COR-L47 (cell line): ENCODE results near the gene CRACR2B.

Experiments used
- DNase-seq: peaks from one replicate; lab custom pipeline; 2025; lab: John Stamatoyannopoulos, UW

CRACR2B gene

DNA sequence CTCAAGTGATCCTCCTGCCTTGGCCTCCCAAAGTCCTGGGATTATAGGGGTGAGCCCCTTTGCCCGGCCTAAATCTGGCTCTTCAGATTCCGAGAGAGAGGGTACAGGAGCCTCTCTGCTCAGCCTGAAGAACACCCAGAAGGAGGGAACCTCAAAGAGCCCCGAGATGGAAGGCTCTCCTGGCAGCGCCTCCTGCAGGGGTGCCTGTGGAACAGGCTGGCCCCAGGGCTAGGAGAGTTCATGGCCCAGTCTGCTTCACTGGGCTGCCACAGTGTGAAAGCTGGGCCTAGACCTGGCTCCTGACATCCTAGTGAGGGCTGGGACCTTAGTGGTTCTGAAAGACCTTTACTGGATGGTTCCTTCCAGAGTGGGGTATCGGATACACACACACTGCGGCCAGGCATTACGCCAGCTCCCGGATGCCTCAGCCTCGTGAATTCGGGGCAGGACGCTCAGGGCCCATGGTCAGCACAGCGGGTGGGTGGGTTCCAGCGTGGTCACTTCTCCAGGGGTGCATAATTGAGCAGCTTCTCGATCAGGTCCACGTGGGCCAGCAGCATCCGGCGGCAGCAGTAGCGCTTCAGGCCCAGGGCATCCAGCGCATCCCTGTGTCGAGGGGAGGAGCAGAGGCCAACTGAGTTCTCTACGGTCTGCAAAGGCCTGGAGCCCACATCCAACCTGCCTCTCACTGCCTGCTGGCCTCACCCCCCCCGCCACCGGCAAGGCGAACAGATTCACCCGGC is 12.3 kb downstream of the CRACR2B start:
- DNase-seq, result no peak

DNA sequence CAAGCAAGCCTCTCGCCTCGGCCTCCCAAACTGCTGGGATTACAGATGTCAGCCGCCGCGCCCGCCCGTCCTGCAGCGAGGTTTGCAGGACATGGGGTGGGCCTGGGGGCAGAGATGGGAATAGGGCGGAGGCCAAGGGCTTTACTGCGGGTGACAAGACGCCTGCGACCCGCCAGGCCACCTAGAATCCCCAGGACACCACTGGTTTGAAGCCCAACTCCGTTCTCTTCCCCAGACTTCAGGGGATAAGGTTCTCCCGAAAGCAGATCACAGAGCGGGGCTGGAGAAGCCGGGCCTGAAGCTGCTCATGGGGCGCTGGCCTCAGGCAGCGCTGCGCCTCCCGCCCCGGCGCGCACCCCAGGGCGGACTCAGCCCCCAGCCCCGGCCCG is 14.3 kb downstream of the CRACR2B start:
- DNase-seq, result no peak

DNA sequence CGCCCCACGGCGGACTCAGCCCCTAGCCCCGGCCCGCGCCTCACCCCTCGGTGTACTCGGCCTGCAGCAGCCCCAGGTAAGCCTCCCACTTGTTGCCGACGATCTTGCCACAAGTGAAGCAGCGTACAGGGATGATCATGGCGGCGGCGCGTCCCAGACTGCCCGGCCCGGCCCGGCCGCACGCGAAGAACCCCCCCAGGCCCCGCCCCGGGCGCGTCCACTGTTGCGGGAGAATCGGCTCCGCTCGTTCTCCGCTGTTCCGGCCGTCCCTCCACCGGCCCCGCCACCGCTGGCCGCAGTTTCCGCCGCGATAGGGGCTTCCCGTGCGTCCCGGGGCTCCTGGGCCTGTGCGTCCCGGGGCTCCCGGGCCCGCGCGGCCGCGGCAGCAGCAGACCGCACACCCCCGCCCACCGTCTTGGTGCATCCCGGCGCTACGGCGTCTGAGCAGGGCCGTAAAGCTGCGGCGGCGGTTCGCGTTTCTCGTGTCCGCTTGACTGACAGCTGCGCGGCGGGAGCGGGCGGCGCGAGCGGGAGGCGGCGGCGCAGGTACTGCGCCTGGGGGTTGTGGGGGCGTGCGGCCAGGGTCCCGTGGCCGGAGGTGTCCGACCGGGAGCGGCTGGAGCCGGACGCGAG is 14.8 kb downstream of the CRACR2B start, which contains the start of the genes POLR2L and TSPAN4:
Gene POLR2L (minus strand): TSS at position 160 of the 633 bp plus-strand sequence. CDS start 21 bp downstream, at position 139.
Gene TSPAN4 (plus strand): TSS at position 483 of the 633 bp plus-strand sequence. CDS start 7,453 bp downstream, outside the sequence.
- DNase-seq, result peak; percentile 92

DNA sequence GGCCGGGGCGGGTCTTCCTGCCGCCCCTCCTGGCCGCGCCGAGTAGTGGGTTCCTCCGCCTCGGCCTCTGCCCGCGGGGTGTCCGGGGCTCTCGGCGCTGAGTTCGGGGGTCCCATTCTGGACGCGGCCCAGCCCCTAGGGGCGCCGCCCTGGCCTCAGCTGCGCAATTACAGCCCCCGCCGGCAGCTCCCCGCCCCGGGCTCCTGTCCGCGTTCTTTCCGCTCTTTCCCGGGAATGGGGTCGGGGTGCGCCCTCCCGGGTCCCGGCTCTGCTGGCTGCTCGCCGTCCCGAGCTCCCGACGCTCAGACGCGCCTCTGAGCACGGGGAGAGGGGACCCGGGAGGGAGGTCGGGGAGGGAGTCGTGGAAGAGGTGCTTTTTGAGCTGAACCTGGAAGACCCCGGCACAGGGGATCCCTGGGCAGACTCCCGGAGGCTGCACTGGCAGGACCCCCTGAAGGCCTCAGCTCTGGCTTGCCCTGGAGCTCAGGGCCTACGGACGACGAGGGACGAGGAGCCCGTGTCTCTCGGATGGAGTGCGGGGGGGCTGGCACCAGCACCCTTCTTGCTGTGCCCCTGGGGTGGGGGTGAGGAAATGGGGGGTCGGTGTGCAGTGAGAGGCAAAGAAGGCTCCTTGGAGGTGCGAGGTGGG is 15.5 kb downstream of the CRACR2B start:
- DNase-seq, result no peak

DNA sequence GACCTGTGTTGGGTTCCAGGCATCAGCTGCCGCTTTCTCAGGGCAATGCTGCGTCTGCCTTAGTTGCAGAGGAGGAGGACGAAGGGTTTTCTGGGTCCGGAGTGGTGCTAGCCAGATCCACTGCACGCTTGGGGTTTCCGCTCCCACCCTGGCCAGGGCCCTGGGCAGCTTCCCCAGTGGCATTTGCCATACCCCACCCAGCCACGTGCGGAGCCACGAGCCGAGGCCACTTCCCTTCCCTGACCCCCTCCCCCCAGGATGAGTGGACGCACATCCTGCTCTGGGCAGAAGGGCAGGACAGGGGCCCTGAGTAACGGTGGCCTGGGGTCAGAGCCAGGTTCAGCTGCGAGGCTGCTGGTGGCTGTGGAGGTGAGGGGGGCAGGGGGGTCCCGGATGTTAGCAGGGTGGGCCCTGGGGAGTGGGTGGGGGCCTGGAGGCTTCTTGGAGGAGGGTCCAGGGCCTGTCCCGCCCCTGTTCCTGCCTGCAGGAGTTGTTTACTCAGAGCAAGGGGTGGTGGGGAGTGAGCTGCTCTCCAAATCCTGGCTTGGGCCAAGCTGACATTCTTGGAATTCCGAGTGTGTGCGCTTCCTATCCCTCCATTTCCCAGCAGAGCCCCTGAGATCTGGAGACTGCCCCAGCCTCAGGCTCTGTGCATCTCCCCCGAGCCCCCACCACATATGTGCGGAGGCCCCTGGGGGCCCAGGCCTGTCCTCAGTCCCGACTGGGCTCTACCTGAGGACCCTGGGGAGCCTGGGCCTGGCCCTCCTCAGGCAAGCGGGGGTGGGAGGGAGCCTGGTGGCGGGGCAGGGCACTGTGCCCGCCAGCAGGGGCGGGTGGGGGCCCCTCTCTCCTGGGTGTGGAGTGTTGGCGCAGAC is 16.3 kb downstream of the CRACR2B start:
- no peak for DNase-seq

DNA sequence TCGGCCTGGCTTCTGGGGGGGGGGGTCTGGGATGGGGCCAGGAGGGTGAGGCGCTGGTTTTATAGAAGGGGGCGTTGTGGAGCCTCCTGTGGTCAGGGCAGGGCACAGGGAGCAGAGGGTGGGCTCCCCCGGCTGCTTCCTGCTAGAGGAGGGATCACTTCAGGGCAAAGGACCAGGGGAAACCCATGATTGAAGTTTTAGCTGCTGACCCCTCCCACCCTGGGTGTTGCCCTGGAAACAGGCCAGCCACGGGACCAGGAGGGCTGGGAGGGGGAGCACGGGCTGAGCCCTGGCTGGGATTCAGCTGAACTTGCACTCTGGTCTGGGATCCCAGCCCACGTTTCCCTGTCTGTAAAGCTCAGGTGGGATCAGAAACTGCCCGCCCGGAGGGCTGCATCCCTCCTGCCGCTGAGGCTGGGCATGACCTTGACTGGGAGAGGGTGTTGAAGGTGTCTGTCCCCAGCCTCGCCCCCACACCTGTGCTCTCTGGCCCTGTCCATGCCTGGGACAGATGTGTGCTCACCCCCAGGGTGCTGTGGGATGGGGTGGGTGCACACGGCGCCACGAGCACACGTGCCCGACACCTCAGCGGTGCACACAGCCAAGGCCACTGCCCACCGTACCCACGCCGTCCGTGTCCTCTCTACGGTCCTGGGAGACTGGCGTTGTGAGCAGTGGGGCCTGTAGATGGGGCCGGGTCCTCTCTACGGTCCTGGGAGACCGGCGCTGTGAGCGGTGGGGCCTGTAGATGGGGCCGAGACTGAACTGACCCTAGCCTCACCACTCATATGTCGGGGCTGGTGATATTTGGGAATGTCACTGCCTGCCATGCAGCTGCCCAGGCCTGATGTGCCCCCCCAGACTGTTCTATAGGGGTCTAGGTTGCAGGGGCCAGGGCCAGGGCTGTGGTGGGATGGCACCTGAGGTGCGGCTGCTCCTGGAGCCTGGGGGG is 17.2 kb downstream of the CRACR2B start:
- DNase-seq, result no peak

DNA sequence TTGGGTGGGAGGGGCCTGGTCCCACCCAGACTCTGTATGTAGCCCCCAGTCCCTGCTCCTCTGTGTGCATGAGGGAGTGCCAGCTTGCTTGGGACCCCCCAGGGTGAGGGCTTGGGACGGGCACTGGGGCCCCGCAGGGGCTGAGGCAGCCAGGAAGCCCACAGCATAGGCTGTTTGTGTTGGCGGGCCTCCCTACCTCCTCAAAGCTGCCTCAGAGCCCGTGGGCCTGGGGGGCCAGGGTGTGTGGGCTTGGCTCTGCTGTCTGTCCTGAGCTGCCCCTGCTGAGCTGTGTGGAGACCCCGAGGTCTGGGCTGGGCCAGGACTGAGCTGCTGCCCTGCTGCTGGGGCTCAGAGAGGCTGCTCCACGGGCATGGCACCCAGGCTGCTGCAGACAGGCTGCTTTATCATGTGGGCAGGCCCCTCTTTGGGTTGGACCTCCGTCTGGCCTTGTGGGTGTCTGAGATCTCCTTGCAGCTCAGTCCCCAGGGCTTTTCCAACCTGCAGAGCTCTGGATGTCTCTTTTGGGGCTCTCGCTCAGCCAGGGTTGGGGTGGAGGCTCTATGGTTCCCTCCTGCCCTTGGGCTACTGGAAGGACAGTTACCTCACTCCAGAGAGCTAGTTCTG is 18.3 kb downstream of the CRACR2B start:
- DNase-seq, result no peak

DNA sequence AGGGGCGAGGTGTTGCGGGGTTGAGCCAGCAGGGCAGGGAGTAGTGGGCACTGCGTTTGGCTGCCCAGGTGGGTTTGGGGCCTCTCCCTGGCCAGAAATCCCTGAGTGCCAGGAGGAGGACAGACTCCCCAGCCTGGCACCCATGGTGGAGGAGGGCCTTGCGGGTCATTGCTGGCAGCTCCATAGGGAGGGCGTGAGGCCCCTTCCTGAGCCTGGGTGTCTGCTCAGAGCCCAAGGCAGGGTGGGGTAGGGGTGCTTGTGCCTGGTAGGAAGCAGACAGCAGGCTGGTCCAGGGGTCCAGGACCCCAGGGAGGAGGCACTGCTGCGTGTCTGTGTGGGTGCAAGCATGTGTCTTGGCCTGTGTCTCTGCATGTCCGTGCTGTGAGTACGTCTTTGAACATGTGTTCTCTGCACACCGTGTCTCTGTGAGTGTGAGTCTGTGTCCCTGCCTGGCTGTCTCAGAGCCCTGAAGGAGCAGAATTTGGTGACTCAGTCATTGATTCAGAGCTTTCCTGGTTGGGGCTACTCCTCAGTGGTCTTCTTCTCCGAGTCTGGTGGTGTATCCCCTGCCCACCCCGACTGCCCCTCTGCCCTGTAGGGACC is 18.9 kb downstream of the CRACR2B start:
- DNase-seq, result no peak

DNA sequence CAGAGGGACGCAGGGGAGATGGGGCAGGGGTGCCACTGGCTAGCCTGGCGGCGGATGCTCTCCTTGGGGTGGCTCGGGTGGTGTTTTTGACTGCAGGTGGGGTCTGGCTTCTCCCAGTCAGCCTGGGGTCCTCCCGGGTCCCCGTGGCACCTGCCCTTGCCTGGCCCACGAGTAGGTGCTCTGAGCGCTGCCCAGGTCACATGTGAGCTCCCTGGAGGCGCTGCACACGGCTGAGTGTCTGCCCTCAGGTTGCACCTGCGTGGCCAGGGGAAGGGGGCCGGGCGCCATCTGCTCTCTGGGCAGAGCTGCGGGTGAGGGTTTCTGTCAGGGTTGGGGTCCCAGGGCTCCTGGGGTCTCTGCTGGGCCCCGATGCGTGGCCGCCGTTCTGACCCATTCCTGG is 20.2 kb downstream of the CRACR2B start:
- no peak for DNase-seq

DNA sequence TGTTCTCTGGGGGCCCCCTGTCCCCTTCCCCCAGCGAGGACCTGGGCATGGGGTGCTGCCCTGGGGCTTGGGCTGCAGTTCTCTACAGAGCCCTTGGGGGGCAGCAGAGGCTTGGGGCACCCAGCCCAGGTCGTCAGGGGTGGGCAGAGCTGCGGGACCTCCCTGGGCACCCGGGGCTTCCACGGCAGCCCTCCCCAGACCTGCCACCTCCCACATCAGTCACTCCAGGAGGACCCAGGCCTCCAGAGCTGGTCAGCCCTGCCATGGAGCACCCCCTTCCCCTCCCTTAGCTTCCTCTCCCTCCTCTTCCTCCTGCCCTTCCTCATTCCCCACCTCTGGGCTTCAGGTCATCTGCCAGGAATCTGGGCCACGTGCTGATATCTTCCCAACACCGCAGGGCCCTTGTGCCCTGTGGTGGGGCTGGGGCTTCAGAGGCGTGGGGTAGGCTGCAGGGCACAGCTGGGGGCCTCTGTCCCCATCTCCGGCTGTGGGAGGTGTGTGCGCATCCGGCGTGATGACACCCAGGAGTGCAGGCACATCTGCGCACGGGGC is 20.7 kb downstream of the CRACR2B start:
- peak; percentile 52 for DNase-seq

DNA sequence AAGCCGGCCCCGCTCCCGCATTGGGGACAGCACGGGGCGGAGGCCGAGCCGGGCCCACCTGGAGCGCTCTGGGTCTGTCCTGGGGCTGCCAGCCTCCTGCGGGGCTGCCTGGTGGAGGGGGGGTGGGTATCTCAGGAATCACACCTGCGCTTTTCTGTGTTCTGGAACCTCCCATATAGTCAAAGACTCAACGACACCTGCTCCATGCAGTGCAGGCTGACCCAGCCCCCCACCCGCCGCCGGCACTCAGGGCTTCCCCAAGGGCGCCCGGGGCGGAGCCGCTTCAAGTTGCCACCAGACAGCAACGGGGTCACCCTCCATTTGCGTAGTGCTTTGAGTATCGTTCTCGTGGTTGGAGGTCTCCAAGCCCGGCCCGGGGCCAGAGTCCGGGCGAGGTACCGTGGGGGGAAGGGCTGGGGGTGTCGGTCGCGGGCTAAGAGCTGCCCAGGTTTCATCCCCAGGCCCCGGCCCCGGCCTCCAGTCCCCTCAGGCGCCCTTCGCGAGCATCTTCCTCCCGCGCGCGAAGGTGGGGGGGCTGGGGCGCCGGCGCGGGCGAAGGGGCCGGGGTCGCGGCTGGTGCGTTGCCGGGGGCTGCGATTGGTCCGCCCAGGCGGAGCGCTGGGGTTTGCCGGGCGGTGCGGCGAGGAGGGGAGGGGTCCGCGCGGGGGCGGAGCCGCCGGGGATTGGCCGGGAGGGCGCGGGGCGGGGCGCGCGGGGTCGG is 21.5 kb downstream of the CRACR2B start:
- peak; percentile 53 for DNase-seq

DNA sequence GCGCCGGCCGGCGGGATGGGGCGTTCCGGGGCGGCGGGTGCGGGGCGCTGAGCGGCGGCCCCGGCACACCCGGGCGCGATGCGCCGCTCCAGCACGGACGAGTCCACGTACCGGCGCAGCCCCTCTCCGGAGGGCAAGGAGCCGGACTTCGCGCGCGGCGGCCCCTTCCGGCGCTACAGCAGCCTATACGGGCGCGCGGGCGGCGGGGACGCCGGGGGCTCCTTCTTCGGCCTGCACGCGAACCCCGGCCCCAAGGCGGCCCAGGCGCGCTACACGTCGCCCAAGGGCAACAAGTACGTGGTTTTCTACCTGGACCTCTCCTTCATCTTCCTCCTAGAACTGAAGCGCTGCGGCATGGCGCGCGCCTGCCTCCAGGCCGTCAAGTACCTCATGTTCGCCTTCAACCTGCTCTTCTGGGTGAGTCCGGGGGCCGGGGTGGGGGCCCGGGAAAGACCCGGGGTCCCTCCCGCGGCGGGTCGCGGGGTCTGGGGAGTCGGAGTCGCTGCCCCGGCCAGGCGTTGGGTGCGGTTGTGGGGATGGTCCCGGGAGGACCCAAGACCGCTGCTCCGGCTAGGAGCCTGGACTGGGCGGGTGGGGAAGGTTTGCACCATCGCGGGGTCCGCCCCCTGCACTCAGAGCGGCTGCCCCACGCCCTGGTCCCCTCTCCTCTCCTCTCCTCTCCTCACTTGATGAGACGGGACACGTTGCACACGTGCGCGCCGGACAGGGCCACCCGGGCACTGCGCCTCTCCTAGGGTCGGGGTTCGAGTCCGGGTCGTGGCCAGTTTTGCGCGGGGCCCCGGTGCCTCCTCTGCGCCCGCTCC is 22.4 kb downstream of the CRACR2B start:
- no peak for DNase-seq

DNA sequence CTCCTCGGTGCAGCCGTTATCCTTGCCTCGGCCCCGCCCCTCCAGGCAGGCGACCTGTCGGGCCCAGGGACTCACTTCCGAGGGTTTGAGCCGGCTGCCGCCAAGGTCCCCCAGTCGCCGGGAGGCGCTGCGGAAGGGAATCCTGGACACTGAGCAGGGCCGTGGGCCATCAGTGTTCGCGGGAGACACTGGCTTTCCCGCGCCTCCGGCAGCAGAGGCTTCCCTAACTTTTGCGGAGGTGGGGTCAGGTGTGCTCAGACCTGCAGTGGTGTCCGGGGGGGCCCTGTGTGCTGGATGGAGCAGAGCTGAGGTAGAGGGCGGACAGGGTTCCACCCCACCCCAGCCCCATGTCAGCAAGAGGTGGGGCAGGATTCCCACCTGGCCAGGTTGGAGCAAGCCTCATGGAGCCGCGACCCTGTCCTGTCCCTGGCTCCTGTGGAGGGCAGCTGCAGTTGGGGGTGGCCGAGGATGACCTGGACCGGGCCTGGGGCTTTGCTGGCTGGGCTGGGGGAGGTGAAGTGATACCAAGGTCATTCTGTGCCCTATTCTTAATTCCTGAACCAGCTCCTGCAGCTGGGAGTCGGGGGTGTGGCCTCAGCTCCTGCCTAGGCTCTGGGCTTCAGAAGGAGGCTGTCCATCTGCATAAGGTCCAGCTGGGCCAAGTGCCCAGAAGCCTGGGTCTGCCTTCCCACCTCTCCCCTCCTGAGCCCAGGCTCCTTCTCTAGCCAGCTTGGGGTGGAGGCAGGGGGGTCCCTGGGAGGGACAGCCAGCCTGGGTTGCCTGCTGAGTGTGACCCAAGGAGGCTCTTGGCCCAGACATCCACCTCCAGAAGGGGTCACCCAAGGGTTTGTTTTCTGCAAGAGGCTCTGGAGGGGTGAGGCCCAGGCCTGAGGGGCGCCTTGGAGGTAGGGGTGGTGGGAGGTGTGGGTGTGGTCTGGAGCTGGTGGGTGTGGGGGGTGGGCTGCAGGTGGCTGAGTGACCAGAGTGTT is 23.4 kb downstream of the CRACR2B start:
- no peak for DNase-seq

DNA sequence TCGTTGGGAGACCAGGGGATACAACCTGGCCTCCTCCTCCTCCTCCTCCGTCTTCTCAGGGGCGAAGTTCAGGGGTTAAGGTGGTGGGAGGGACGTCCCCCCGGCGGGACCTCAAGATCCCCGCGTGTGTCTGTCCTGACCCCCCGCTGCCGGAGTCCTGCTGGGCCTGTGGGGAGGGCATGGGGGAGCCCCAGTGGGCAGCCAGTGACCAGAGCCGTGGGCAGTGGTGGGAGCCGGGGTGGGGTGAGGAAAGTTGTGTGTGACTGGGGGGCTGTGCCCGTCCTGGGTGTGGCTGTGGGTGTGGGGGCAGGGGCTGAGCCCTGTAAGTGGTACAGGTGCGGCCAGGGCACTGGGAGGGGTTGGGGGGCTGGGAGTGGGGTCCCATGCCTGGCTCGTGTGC is 25.0 kb downstream of the CRACR2B start:
- no peak for DNase-seq

DNA sequence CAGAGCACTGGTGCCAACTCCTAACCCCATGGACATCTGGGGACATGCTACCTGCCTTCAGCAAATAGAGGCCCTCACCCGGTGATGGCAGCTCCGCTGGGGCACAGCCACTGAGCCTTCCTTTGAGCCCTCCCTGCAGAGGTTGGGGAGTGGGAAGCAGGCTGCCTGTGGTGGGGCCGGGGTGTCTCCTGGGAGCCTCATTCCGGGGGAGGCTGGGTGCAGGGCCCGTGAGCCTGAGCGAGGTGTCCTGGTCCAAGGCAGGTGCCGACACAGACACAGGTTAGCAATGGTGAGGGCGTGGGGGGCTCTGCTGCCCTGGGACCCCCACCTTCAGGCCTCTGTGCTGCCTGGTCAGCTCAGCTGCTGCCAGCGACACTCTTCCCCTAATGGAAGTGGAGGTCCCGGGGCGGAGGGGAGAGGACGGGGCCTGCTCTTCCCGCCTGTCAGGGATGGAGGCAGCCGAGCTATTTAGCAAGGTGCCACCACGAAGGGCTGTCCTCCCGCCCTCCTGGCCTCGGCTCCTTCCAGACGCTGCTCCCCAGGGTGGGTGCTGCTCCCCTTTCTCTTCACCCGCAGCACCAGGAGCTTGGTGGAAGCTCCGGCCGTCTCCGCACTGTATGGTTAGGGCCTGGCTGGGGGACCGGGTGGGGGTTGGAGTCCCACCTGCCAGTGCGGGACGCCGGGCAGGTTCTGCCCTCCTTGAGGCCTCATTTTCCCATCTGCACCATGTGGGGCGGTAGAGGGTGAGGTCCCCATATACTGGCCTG is 26.1 kb downstream of the CRACR2B start:
- DNase-seq, result no peak
